Skeletal muscle satellite cell (primary cell): Measurements from ENCODE around the gene MISP3.

Source experiments
- H3K27me3 ChIP-seq: 2 replicates; pipeline ENCODE4 v1.7.0; 2013; ENCODE audit warnings: low read length; ENCODE audit not compliant: control insufficient read depth, insufficient read depth
- H3K36me3 ChIP-seq: 2 replicates; pipeline ENCODE4 v1.7.0; 2013; ENCODE audit warnings: mild to moderate bottlenecking, control low read depth, low read length; ENCODE audit not compliant: insufficient read depth
- H3K4me1 ChIP-seq: 2 replicates; pipeline ENCODE4 v1.7.0; 2013; ENCODE audit warnings: low read length; ENCODE audit not compliant: control insufficient read depth, insufficient read depth
- H3K4me2 ChIP-seq: 2 replicates; pipeline ENCODE4 v1.7.0; 2013; ENCODE audit warnings: mild to moderate bottlenecking, low read length
- H3K4me3 ChIP-seq: 2 replicates; pipeline ENCODE4 v1.7.0; 2013; ENCODE audit warnings: low read length
- H3K9ac ChIP-seq: 2 replicates; pipeline ENCODE4 v1.7.0; 2013; ENCODE audit warnings: mild to moderate bottlenecking, low read depth, low read length, moderate library complexity
- H3K9me3 ChIP-seq: replicated peaks from 2 replicates; pipeline ENCODE4 v1.7.0; 2013; ENCODE audit warnings: mild to moderate bottlenecking, control low read depth, low read length

The MISP3 gene

GRCh38 chr19:14054721-14055120 lies 17.9 kb upstream of the MISP3 start:
- Histone ChIP-seq H3K27me3 (peaks cover 18% of the 10 kb centered on the region), H3K36me3 (no peaks in the 10 kb centered on the region)

GRCh38 chr19:14055396-14055795 lies 17.2 kb upstream of the MISP3 start:
- Histone ChIP-seq H3K4me1 (no peaks in the 10 kb centered on the region), H3K9me3 (no peaks in the 10 kb centered on the region), H3K36me3 (no peaks in the 10 kb centered on the region), H3K9ac (no peak overlapping the region), H3K4me2 (no peak overlapping the region), H3K4me3 (no peak overlapping the region), H3K27me3 (peaks cover 25% of the 10 kb centered on the region)

More at GRCh38 chr19:14054721-14055120, 17.9 kb upstream of the MISP3 start:
- Histone ChIP-seq H3K4me1 (no peaks in the 10 kb centered on the region), H3K4me2 (no peak overlapping the region), H3K4me3 (no peak overlapping the region), H3K9ac (no peak overlapping the region), H3K9me3 (no peaks in the 10 kb centered on the region)

GRCh38 chr19:14056069-14056666 lies 16.4 kb upstream of the MISP3 start:
- Histone ChIP-seq H3K4me3 (no peak overlapping the region), H3K27me3 (peaks cover 30% of the 10 kb centered on the region), H3K4me2 (no peak overlapping the region), H3K9ac (no peak overlapping the region), H3K4me1 (no peaks in the 10 kb centered on the region), H3K9me3 (no peaks in the 10 kb centered on the region), H3K36me3 (no peaks in the 10 kb centered on the region)

GRCh38 chr19:14056741-14057356 lies 15.7 kb upstream of the MISP3 start:
- no peaks in the 10 kb centered on the region for H3K36me3 ChIP-seq
- peak overlapping the region; percentile 64 for H3K4me2 ChIP-seq
- no peaks in the 10 kb centered on the region for H3K4me1 ChIP-seq
- peaks cover 34% of the 10 kb centered on the region for H3K27me3 ChIP-seq
- no peak overlapping the region for H3K4me3 ChIP-seq
- no peak overlapping the region for H3K9ac ChIP-seq
- no peaks in the 10 kb centered on the region for H3K9me3 ChIP-seq

GRCh38 chr19:14058182-14059092 lies 14.1 kb upstream of the MISP3 start:
- H3K9ac ChIP-seq: no peak overlapping the region
- peak overlapping the region; percentile 69 for H3K4me2 ChIP-seq
- no peaks in the 10 kb centered on the region for H3K36me3 ChIP-seq
- H3K4me1 ChIP-seq: no peaks in the 10 kb centered on the region
- no peaks in the 10 kb centered on the region for H3K9me3 ChIP-seq
- no peak overlapping the region for H3K4me3 ChIP-seq
- peaks cover 34% of the 10 kb centered on the region for H3K27me3 ChIP-seq

- peaks cover 34% of the 10 kb centered on the region for H3K27me3 ChIP-seq
These were observed 13.5 kb upstream of the MISP3 start for GRCh38 chr19:14059093-14059480.

GRCh38 chr19:14059652-14060155 lies 12.9 kb upstream of the MISP3 start:
- no peaks in the 10 kb centered on the region for H3K36me3 ChIP-seq
- H3K9ac ChIP-seq: no peak overlapping the region
- no peak overlapping the region for H3K4me3 ChIP-seq
- peaks cover 34% of the 10 kb centered on the region for H3K27me3 ChIP-seq
- no peak overlapping the region for H3K4me2 ChIP-seq
- H3K4me1 ChIP-seq: no peaks in the 10 kb centered on the region
- H3K9me3 ChIP-seq: no peaks in the 10 kb centered on the region

More at GRCh38 chr19:14059093-14059480, 13.5 kb upstream of the MISP3 start:
- Histone ChIP-seq H3K36me3 (no peaks in the 10 kb centered on the region), H3K4me3 (no peak overlapping the region), H3K9ac (no peak overlapping the region), H3K9me3 (no peaks in the 10 kb centered on the region), H3K4me2 (peak overlapping the region; percentile 35), H3K4me1 (no peaks in the 10 kb centered on the region)

- no peak overlapping the region for H3K9ac ChIP-seq
- no peaks in the 10 kb centered on the region for H3K4me1 ChIP-seq
- no peaks in the 10 kb centered on the region for H3K9me3 ChIP-seq
- H3K4me2 ChIP-seq: no peak overlapping the region
- no peak overlapping the region for H3K4me3 ChIP-seq
- no peaks in the 10 kb centered on the region for H3K36me3 ChIP-seq
- peaks cover 34% of the 10 kb centered on the region for H3K27me3 ChIP-seq
These were observed 11.4 kb upstream of the MISP3 start for GRCh38 chr19:14061081-14061749.

GRCh38 chr19:14061751-14062557 lies 10.6 kb upstream of the MISP3 start, which contains the start of gene PALM3:
Gene PALM3 (minus strand): TSS chr19:14062076. CDS start chr19:14061980, 96 bp downstream.
- peaks cover 34% of the 10 kb centered on the region for H3K27me3 ChIP-seq
- no peak within 1 kb of the TSS for H3K4me2 ChIP-seq
- H3K9me3 ChIP-seq: no peaks in the 10 kb centered on the region
- H3K4me3 ChIP-seq: no peak within 1 kb of the TSS
- no peaks in the 10 kb centered on the region for H3K4me1 ChIP-seq
- no peaks in the 10 kb centered on the region for H3K36me3 ChIP-seq
- H3K9ac ChIP-seq: no peak within 1 kb of the TSS

GRCh38 chr19:14062558-14062855 lies 10.1 kb upstream of the MISP3 start:
- Histone ChIP-seq H3K36me3 (no peaks in the 10 kb centered on the region), H3K9ac (no peak overlapping the region), H3K4me3 (no peak overlapping the region), H3K27me3 (peaks cover 34% of the 10 kb centered on the region), H3K9me3 (no peaks in the 10 kb centered on the region), H3K4me2 (no peak overlapping the region), H3K4me1 (no peaks in the 10 kb centered on the region)
